Keratinocyte (primary cell): Measurements from ENCODE around the gene TMEM217. TPM values are rescaled to one million over a fixed set of nuclear protein-coding genes. Genes with fewer than 3 reads are reported as not detected.

Source experiments
- DNase-seq: peaks from one replicate; pipeline ENCODE4 v3.0.0-alpha.2; 2011; ENCODE audit warnings: low read depth, missing footprints, low spot score
- FAIRE-seq: peaks from 2 replicates; lab custom pipeline; 2011; peaks lifted over from hg19 to GRCh38; lab: Jason Lieb, UNC
- H2AFZ ChIP-seq: 2 replicates; pipeline ENCODE4 v1.6.0; 2012; ENCODE audit warnings: low read length, control low read depth, inconsistent platforms; ENCODE audit not compliant: control insufficient read depth
- H3K27ac ChIP-seq: 2 replicates; pipeline ENCODE4 v1.5.1; 2011; ENCODE audit warnings: low read length; ENCODE audit not compliant: control insufficient read depth, insufficient read depth
- H3K27me3 ChIP-seq: 3 replicates; pipeline ENCODE4 v1.6.0; 2011; ENCODE audit warnings: low read length; ENCODE audit not compliant: control insufficient read depth, insufficient read depth; ENCODE audit errors: extremely low read depth
- H3K36me3 ChIP-seq, 2 experiments: 2 replicates in 1 of 2; 3 replicates in 1 of 2; pipeline ENCODE4 v1.5.1; 2011; ENCODE audit warnings: low read length in 2 of 2, mild to moderate bottlenecking in 1 of 2; ENCODE audit not compliant: control insufficient read depth in 2 of 2, insufficient read depth in 2 of 2; ENCODE audit errors: extremely low read depth in 1 of 2
- H3K4me1 ChIP-seq: 3 replicates; pipeline ENCODE4 v1.5.1; 2011; ENCODE audit warnings: low read length; ENCODE audit not compliant: control insufficient read depth, insufficient read depth; ENCODE audit errors: extremely low read depth
- H3K4me2 ChIP-seq: 3 replicates; pipeline ENCODE4 v1.6.0; 2011; ENCODE audit warnings: low read depth, low read length; ENCODE audit not compliant: control insufficient read depth, insufficient read depth; ENCODE audit errors: extremely low read depth
- H3K4me3 ChIP-seq, 3 experiments: fragments of 200-600 bp in 1 of 3; sonication (generic) in 1 of 3; 2 replicates in 2 of 3; 3 replicates in 1 of 3; pipeline ENCODE4 v1.5.1; 2011 to 2016; ENCODE audit warnings: low read length in 3 of 3, mild to moderate bottlenecking in 3 of 3, control low read depth in 2 of 3, inconsistent platforms in 1 of 3, low read depth in 1 of 3, mixed read lengths in 1 of 3, mixed run types in 1 of 3, moderate library complexity in 1 of 3; ENCODE audit not compliant: control insufficient read depth in 2 of 3, insufficient read depth in 2 of 3; ENCODE audit errors: extremely low read depth in 1 of 3
- H3K79me2 ChIP-seq: 2 replicates; pipeline ENCODE4 v1.6.0; 2012; ENCODE audit warnings: low read length; ENCODE audit not compliant: control insufficient read depth, insufficient read depth
- H3K9ac ChIP-seq: 3 replicates; pipeline ENCODE4 v1.6.0; 2011; ENCODE audit warnings: low read length; ENCODE audit not compliant: control insufficient read depth, insufficient read depth; ENCODE audit errors: extremely low read depth
- H3K9me1 ChIP-seq: 3 replicates; pipeline ENCODE4 v1.6.0; 2011; ENCODE audit warnings: low read length; ENCODE audit not compliant: control insufficient read depth, insufficient read depth; ENCODE audit errors: extremely low read depth
- H3K9me3 ChIP-seq: 2 replicates; pipeline ENCODE4 v1.5.1; 2012; ENCODE audit warnings: low read depth, low read length; ENCODE audit not compliant: control insufficient read depth
- H4K20me1 ChIP-seq: 3 replicates; pipeline ENCODE4 v1.6.0; 2011; ENCODE audit warnings: low read length; ENCODE audit not compliant: control insufficient read depth, insufficient read depth; ENCODE audit errors: extremely low read depth
- CTCF ChIP-seq, 3 experiments: IDR thresholded peaks in 1 of 3; conservative IDR thresholded peaks in 1 of 3; optimal IDR thresholded peaks in 1 of 3; 2 replicates in 2 of 3; 3 replicates in 1 of 3; pipeline versions ENCODE3 to v1.5.1; 2011; ENCODE audit warnings: low read length in 3 of 3, mild to moderate bottlenecking in 3 of 3, moderate library complexity in 2 of 3, control low read depth in 1 of 3, inconsistent platforms in 1 of 3; ENCODE audit not compliant: insufficient read depth in 2 of 3; ENCODE audit errors: extremely low read depth in 1 of 3
- EZH2 ChIP-seq: IDR thresholded peaks from one replicate; pipeline ENCODE4 v1.6.1; 2012; ENCODE audit warnings: inconsistent platforms, mild to moderate bottlenecking, low read length, moderate library complexity
- dilution Hi-C: fragments of 300-500 bp; cut with MboI; formaldehyde crosslinking; loops from one replicate; pipeline ENCODE4 v1.7.0; 2020; ENCODE audit warnings: low sequenced_read_pairs; ENCODE audit not compliant: extremely low pct_ligation_motif_present
- polyA plus RNA-seq, 5 experiments: library from polyadenylated mRNA; depleted of rRNA in 3 of 5; stranded (reverse) in 3 of 5; stranded (forward) in 1 of 5; unstranded in 1 of 5; fragments of >200 nt; gene quantifications; 1 replicate in 1 of 5; 2 replicates in 3 of 5; 3 replicates in 1 of 5; pipeline versions ENCODE4 v1.2.1 to v1.2.3, GENCODE V29; 2011 to 2012; ENCODE audit warnings: missing spikeins in 2 of 5, low read depth in 1 of 5, low replicate concordance in 1 of 5

Gene TMEM217
- polyA plus RNA-seq, 1 donor (not counting 4 experiments of a cell fraction or from before 2014, with no cell fraction given): 0.80 TPM

DNA sequence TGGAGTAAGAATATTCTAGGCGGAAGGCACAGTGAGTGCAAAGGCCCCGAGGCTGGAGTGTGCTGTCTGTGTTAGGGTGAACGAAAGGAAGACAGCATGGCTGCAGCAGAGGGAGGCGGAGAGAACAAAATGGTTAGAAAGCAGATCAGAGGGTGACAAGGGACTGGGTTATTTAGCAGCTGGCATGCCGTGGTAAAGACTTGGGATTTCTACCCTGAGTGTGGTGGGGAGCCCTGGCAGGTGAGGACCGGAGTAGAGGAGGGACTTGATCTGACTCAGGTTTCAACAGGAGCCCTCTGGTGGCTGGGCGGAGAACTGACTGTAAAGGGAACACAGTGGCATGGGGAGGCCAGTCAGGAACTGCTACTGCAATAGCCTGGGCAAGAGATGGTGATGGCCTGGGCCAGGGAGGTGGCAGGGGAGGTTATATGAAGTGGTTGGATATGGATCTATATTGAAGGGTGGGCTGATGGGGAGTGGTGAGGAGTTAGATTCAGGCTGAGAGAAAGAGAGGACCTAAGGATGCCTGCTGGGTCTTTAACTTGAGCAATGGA lies 50.0 kb downstream of the TMEM217 start:
- peak; percentile 73 for DNase-seq
- H3K27ac ChIP-seq: no peak overlapping the region

GRCh38 chr6:37206622-37207021 lies 51.3 kb downstream of the TMEM217 start:
- Histone ChIP-seq H2AFZ (no peak overlapping the region), H3K9me3 (no peaks in the 10 kb centered on the region), H3K4me1 (peaks cover 12% of the 10 kb centered on the region), H3K4me3 (no peak overlapping the region), H3K27me3 (no peaks in the 10 kb centered on the region), H3K4me2 (no peak overlapping the region), H3K9me1 (no peaks in the 10 kb centered on the region), H3K79me2 (no peaks in the 10 kb centered on the region), H3K9ac (no peak overlapping the region), H4K20me1 (no peaks in the 10 kb centered on the region), H3K36me3 (no peaks in the 10 kb centered on the region), H3K27ac (no peak overlapping the region)
- TF ChIP-seq CTCF (optimal IDR thresholded peaks at IDR 0.05 in 1 of 3, IDR thresholded peaks at IDR 0.05 in 1 of 3, conservative IDR thresholded peaks at IDR 0.05 in 1 of 3; ENCODE audit: extremely low read depth in 1 of 3, insufficient read depth in 2 of 3, low read length in 3 of 3): no peak
- no peak for TF ChIP-seq EZH2
- DNase-seq: no peak
- dilution Hi-C loops: no loop called here
- FAIRE-seq: no peak

More for the DNA sequence above, 50.0 kb downstream of the TMEM217 start:
- FAIRE-seq: no peak
- TF ChIP-seq EZH2 (no peak), CTCF (optimal IDR thresholded peaks at IDR 0.05 in 1 of 3, IDR thresholded peaks at IDR 0.05 in 1 of 3, conservative IDR thresholded peaks at IDR 0.05 in 1 of 3; ENCODE audit: extremely low read depth in 1 of 3, insufficient read depth in 2 of 3, low read length in 3 of 3) (peak; percentile 93 to 97 (median 94))
- peaks cover 5% of the 10 kb centered on the region for H3K4me1 ChIP-seq
- H3K9me3 ChIP-seq: no peaks in the 10 kb centered on the region
- H3K9ac ChIP-seq: no peak overlapping the region
- no peak overlapping the region for H3K4me3 ChIP-seq
- no peaks in the 10 kb centered on the region for H3K79me2 ChIP-seq
- H2AFZ ChIP-seq: no peak overlapping the region
- H3K4me2 ChIP-seq: no peak overlapping the region
- no peaks in the 10 kb centered on the region for H3K36me3 ChIP-seq
- H4K20me1 ChIP-seq: no peaks in the 10 kb centered on the region
- no peaks in the 10 kb centered on the region for H3K9me1 ChIP-seq
- no peaks in the 10 kb centered on the region for H3K27me3 ChIP-seq
- dilution Hi-C loops: no loop called here
